Panc1 (cell line): ENCODE results near the gene PDZD2. TPM values are rescaled to one million over a fixed set of nuclear protein-coding genes. Genes with fewer than 3 reads are reported as not detected.

Experiments
- ATAC-seq: fragments of 200-7000 bp; cut with Tn5 transposase; 2 replicates; pipeline ENCODE4 v1.9.1; 2020; ENCODE audit warnings: mild to moderate bottlenecking, moderate library complexity
- BruUV-seq: library from RNA; stranded (reverse); fragments of 400-500 nt; replicated peaks from 2 replicates; lab custom pipeline; 2021; lab: Mats Ljungman, UMichigan
- CTCF ChIA-PET: fragments of 300-600 bp; sonication (Branson Sonifier 250); formaldehyde crosslinking; loops from one replicate; lab custom pipeline; 2022; ENCODE audit warnings: antibody characterized with exemption; lab: Charles Lee
- POLR2A ChIA-PET: fragments of 300-600 bp; sonication (Branson Sonifier 250); formaldehyde crosslinking; loops from one replicate; lab custom pipeline; 2022; ENCODE audit warnings: antibody characterized with exemption; lab: Charles Lee
- DNase-seq: peaks from one replicate; pipeline ENCODE4 v3.0.0-alpha.2; 2010; ENCODE audit warnings: low read depth, low spot score
- H3K27ac ChIP-seq: 2 replicates; pipeline ENCODE4 v1.5.1; 2011; ENCODE audit warnings: mild to moderate bottlenecking, low read length, inconsistent platforms
- H3K27me3 ChIP-seq: fragments of 200-500 bp; sonication (Bioruptor generic); 2 replicates; pipeline ENCODE4 v1.6.0; 2014; ENCODE audit warnings: low read length, inconsistent platforms; ENCODE audit not compliant: control insufficient read depth, insufficient read depth
- H3K36me3 ChIP-seq: fragments of 200-500 bp; sonication (Bioruptor generic); 2 replicates; pipeline ENCODE4 v1.5.1; 2014; ENCODE audit warnings: inconsistent platforms, mild to moderate bottlenecking, low read length, moderate library complexity; ENCODE audit not compliant: control insufficient read depth, insufficient read depth
- H3K4me1 ChIP-seq: 2 replicates; pipeline ENCODE4 v1.5.1; 2011; ENCODE audit warnings: inconsistent platforms, mild to moderate bottlenecking, low read length, moderate library complexity; ENCODE audit not compliant: control insufficient read depth, insufficient read depth
- H3K4me3 ChIP-seq, 2 experiments: 2 replicates each; pipeline ENCODE4 v1.5.1; 2011 to 2012; ENCODE audit warnings: low read depth in 2 of 2, low read length in 2 of 2, mild to moderate bottlenecking in 2 of 2, inconsistent platforms in 1 of 2, moderate library complexity in 1 of 2
- H3K9me3 ChIP-seq: fragments of 200-500 bp; sonication (Bioruptor generic); 2 replicates; pipeline ENCODE4 v1.5.1; 2014; ENCODE audit warnings: low read depth, mild to moderate bottlenecking, inconsistent platforms, low read length, moderate library complexity; ENCODE audit not compliant: control insufficient read depth, insufficient read depth
- POLR2AphosphoS5 ChIP-seq: IDR thresholded peaks from 2 replicates; pipeline ENCODE4 v1.6.1; 2012; ENCODE audit warnings: mild to moderate bottlenecking, low read depth, low read length, moderate library complexity
- SIN3A ChIP-seq: IDR thresholded peaks from 2 replicates; pipeline ENCODE4 v1.6.1; 2012; ENCODE audit warnings: low read depth, mild to moderate bottlenecking, low read length, moderate library complexity, borderline replicate concordance; ENCODE audit not compliant: insufficient read depth
- TCF7L2 ChIP-seq: IDR thresholded peaks from 2 replicates; pipeline ENCODE4 v1.6.1; 2011; ENCODE audit warnings: mild to moderate bottlenecking, low read depth, low read length, inconsistent platforms
- in situ Hi-C: cut with HindIII; loops from 2 replicates; pipeline ENCODE4 v1.10.0; 2016; ENCODE audit warnings: low sequenced_read_pairs, low pct_unique_long_range_greater_than_20kb
- intact Hi-C: fragments of 100-400 bp; cut with micrococcal nuclease; formaldehyde crosslinking; loops from one replicate; pipeline ENCODE4 v1.10.0; 2022; ENCODE audit not compliant: unreplicated experiment
- total RNA-seq: library from RNA; stranded (reverse); gene quantifications from one replicate; pipeline ENCODE4 v1.2.1, GENCODE V29; 2021; ENCODE audit not compliant: unreplicated experiment
- TF ChIP-seq, protein P1 (sequence below), 2 experiments: IDR thresholded peaks; 2 replicates each; pipeline ENCODE4 v1.6.1; 2011 to 2012; ENCODE audit warnings: low read depth in 2 of 2, control low read depth in 1 of 2, low read length in 1 of 2, mild to moderate bottlenecking in 1 of 2, moderate library complexity in 1 of 2; ENCODE audit not compliant: insufficient read depth in 1 of 2
- TF ChIP-seq, protein P2 (sequence below): fragments of 450-650 bp; IDR thresholded peaks from 2 replicates; pipeline ENCODE4 v1.5.1; 2017; ENCODE audit warnings: mild to moderate bottlenecking

The PDZD2 gene
- total RNA-seq, 1 experiment from 2014 or later, result 0.10 TPM

DNA sequence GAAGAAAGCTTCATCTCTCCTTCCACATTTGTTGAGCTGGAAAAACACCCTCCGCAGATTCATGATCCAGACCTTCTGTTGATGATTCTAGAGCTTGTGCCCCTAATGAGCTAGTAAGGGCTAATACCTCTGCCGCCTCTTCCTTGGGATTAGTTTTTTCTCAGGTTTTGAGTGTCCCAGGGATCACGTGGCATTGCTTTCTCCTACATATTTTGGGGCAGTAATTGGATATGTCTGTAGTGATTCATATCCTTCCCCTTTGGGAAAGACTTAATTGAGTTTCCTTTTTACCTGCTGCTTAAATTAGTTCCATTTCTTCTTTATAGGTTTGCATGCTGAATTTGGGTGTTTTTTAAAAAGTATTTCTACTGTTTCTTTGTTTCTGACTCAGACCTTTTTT, 391.3 kb downstream of the PDZD2 start:
- H3K27me3 ChIP-seq, result no peaks in the 10 kb centered on the region; the same call in none of the 2 replicates
- no TSS peak for BruUV-seq
- H3K36me3 ChIP-seq, result no peaks in the 10 kb centered on the region
- in situ Hi-C loops (no loop called here), intact Hi-C loops (no loop called here)
- ATAC-seq (no peak), DNase-seq (no peak)
- CTCF ChIA-PET, result no interaction called here
- TF ChIP-seq POLR2AphosphoS5, result no peak
- TF ChIP-seq SIN3A, result no peak
- TF ChIP-seq, protein P1, sequence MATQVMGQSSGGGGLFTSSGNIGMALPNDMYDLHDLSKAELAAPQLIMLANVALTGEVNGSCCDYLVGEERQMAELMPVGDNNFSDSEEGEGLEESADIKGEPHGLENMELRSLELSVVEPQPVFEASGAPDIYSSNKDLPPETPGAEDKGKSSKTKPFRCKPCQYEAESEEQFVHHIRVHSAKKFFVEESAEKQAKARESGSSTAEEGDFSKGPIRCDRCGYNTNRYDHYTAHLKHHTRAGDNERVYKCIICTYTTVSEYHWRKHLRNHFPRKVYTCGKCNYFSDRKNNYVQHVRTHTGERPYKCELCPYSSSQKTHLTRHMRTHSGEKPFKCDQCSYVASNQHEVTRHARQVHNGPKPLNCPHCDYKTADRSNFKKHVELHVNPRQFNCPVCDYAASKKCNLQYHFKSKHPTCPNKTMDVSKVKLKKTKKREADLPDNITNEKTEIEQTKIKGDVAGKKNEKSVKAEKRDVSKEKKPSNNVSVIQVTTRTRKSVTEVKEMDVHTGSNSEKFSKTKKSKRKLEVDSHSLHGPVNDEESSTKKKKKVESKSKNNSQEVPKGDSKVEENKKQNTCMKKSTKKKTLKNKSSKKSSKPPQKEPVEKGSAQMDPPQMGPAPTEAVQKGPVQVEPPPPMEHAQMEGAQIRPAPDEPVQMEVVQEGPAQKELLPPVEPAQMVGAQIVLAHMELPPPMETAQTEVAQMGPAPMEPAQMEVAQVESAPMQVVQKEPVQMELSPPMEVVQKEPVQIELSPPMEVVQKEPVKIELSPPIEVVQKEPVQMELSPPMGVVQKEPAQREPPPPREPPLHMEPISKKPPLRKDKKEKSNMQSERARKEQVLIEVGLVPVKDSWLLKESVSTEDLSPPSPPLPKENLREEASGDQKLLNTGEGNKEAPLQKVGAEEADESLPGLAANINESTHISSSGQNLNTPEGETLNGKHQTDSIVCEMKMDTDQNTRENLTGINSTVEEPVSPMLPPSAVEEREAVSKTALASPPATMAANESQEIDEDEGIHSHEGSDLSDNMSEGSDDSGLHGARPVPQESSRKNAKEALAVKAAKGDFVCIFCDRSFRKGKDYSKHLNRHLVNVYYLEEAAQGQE (IDR thresholded peaks at IDR 0.05; ENCODE audit: insufficient read depth in 1 of 2, low read depth in 2 of 2, low read length in 1 of 2), result no peak
- TF ChIP-seq, protein P2, sequence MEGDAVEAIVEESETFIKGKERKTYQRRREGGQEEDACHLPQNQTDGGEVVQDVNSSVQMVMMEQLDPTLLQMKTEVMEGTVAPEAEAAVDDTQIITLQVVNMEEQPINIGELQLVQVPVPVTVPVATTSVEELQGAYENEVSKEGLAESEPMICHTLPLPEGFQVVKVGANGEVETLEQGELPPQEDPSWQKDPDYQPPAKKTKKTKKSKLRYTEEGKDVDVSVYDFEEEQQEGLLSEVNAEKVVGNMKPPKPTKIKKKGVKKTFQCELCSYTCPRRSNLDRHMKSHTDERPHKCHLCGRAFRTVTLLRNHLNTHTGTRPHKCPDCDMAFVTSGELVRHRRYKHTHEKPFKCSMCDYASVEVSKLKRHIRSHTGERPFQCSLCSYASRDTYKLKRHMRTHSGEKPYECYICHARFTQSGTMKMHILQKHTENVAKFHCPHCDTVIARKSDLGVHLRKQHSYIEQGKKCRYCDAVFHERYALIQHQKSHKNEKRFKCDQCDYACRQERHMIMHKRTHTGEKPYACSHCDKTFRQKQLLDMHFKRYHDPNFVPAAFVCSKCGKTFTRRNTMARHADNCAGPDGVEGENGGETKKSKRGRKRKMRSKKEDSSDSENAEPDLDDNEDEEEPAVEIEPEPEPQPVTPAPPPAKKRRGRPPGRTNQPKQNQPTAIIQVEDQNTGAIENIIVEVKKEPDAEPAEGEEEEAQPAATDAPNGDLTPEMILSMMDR, result no peak
- TF ChIP-seq TCF7L2, result no peak
- H3K27ac ChIP-seq, result no peak overlapping the region
- no peak overlapping the region for H3K4me3 ChIP-seq
- POLR2A ChIA-PET, result no interaction called here
- H3K4me1 ChIP-seq, result no peaks in the 10 kb centered on the region
- no peaks in the 10 kb centered on the region for H3K9me3 ChIP-seq

DNA sequence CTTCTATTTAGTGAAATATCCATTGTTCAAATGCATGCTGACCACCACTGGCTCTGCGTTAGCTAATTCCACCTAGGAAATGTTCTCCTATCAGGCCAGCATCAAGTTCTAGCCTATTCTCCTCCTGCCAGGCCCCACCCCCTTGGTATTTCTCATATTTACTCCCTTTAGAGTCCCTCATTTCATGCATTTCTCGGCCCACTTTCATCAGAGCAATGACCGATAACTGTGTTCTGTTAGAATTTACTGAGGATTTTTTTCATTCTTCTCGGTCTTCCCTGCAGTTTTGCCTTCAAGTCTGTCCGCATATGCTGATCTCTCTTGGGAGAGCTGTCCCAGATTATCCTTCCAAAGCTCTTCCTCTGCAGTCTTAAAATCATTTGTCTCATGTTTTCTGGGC, 391.8 kb downstream of the PDZD2 start:
- CTCF ChIA-PET, result no interaction called here
- BruUV-seq, result no TSS peak
- Histone ChIP-seq H3K36me3 (no peaks in the 10 kb centered on the region), H3K4me1 (no peaks in the 10 kb centered on the region), H3K27ac (no peak overlapping the region), H3K9me3 (no peaks in the 10 kb centered on the region), H3K27me3 (no peaks in the 10 kb centered on the region; the same call in none of the 2 replicates), H3K4me3 (no peak overlapping the region)
- ATAC-seq (no peak), DNase-seq (no peak)
- TF ChIP-seq SIN3A (no peak), POLR2AphosphoS5 (no peak), TCF7L2 (no peak)
- TF ChIP-seq, protein P1 (IDR thresholded peaks at IDR 0.05; ENCODE audit: insufficient read depth in 1 of 2, low read depth in 2 of 2, low read length in 1 of 2), result no peak
- TF ChIP-seq, protein P2, result no peak
- in situ Hi-C loops (no loop called here), intact Hi-C loops (no loop called here)
- POLR2A ChIA-PET, result no interaction called here
